SH-SY5Y (cell line): Measurements from ENCODE around the gene MGST3.

ENCODE experiments used
- GATA2 ChIP-seq: IDR thresholded peaks from 2 replicates; pipeline ENCODE4 v1.6.1; 2011; ENCODE audit warnings: mild to moderate bottlenecking, low read depth, low read length
- GATA3 ChIP-seq: IDR thresholded peaks from 2 replicates; pipeline ENCODE4 v1.6.1; 2011; ENCODE audit warnings: low read depth, mild to moderate bottlenecking, low read length, moderate library complexity

The MGST3 gene

DNA sequence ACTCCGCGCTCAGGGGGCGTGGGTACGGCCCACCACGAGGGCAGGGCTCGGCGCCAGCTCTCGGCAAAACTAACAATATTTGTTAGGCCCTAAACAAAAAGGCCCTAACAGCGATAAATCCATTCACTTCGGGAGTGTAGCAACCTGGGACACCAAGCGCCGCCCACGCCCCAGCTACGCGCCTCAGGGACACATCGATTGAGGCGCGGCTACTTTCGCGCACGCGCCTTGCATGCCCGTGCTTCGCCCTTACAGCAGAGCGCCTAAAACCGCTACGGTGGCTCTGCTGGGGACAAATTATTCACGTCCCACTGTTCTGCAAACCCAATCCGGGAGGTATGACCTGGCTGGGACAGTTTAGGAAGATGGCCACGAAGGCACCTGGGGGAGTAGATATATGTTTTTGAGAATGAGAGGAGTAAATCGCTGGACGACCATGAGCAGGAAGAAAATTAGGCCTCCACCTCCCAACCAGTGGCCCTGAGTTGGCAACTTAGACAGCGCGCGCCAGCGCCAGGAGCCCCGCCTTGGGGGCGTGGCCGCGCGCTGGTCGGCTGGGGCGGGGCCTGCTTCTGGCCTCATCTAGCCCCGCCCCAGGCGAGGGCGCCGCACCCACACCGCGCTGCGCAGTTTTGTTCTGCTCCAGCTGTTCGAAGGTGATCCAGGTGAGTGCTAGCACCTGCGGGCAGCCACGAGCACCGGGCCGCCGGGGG is at the start of gene MGST3:
TSS of gene MGST3 (plus strand) at position 606 of the 713 bp plus-strand sequence. CDS start 18,614 bp downstream, outside the sequence.
- TF ChIP-seq GATA3: no peak

DNA sequence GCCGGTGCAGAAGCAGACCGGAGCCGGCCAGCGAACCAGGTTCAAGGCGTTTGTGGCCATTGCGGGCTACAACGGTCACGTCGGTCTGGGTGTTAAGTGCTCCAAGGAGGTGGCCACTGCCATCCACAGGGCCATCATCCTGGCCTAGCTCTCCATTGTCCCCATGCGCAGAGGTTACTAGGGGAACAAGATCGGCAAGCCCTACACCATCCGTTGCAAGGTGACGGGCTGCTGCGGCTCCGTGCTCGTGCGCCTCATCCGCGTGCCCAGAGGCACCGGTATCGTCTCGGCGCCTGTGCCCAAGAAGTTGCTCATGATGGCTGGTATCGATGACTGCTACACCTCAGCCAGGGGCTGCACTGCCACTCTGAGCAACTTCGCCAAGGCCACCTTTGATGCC is 49.1 kb upstream of the MGST3 start:
- TF ChIP-seq GATA3 (no peak), GATA2 (no peak)

DNA sequence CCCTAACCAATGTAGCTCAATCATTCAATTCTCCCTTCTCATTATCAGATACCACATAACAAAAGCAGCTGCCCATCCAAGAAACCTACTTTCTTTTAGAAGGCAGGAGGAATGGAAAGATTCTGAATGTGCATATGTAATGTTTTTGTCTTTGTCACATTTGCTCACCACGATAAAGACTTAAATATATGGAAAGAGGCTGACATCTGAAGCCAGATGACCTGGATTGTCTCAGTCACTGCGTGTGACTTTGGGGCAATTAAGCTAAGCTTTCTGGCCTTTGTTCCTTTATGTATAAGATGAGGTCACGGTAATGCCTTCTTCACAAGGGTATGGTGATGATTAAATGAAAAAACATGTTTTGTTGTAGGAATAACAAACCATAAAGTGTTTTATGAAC is 44.6 kb upstream of the MGST3 start:
- no peak for TF ChIP-seq GATA2

DNA sequence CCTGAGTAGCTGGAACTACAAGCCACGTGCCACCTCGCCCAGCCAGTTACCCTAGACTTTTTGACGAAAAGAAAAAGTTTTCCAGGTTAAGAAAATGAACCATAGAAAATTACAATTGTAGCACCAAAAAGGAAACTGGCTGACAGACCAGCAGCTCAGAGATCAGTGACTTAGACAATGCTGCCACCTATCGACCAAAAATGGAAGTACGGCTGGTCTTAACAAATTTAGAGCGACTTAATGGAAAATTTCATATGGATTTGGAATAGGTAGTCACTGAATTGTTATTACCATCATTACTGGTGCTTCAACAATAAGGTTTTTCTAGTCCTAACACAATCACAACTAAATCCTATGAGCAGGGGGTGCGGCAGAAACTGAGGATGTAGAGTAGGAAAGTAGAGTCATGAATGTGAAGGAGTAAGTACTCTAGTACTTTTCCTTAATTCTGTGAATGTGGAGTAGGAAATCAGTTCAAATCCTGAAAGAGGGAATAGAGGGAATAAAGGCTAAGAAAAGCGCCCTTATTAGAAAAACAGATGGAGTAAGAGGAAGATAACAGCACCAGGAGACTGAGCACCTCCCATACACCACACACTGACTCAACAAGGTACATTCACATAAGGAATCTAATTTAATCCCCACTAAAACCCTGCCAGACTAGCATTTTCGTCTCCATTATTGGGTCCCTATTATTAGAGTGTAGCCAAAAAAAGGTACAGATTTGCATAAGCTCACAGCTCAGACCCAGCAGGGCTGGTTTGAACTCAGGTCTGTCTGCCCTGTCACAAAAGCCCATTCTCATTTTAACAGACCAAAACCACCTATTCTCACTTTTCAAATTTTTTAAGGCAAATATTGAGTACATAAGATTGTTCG is 37.9 kb upstream of the MGST3 start:
- no peak for TF ChIP-seq GATA2

DNA sequence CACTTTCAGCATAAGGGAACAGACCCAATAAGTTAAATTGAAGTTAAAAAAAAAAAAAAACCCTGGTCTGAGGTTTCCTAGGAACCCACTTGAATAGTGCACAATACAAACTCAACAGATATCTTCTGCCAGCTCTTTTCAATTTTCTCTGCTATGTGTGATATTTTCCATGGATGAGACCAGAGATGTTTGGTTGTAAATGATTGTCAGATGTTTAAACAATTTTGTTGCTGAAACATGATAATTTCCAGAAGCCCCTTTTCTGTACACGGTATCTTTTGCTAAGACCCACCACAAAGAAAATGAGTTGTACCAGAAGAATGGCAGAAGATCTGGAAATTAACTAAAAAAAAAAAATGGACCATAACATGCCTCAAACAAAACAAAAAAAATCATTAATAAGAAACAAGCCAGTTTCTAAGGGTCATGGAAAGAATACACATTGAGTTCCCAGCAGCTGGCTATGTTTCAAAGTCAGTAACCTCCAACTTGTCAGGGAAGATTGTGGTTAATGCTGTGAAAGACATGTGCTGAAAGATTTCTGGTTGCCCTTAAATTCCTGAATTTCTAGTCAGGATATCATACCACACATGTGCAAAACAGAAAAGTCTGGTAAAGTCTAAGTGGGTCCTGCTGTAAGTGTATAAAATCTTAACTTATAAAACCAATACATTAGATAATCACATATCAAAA is 35.6 kb upstream of the MGST3 start:
- TF ChIP-seq GATA2 (no peak), GATA3 (no peak)

DNA sequence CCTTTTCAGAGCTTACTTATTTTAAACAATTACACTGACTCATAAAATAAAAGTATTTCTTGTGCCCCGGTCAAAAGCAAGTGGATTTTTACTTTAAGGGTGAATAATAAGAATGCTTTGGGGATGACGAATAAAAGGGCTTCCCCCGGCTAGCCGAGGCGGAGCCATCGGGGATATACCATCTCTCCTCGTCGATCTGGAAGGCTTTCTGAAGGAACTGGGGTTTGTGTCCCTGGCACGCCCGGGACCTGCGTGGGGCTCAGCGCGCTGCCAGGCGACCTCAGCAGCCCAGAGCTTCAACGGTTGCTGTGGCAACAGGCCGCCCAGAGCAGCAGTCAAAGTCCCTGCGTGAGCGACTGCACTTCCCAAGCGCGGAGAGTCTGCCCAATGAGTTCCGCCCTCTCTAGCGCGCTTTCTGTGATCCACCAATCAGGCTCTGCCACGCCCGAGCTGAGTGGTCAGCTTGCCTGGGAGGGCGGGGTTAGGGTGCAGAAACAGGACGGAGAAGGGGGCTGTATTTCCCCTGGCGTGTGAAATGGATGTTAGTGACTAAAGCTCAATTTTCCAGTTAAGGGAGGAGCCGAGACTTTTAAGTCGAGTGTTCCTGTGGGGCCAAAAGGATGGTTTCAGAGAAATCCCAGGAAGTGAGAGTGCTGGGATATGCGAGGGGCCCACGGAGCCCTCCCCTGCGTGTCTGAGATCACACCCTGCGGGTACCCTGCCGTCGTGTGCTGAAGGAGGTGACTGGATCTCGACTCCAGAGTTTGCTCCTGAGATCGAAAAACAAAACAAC is 33.0 kb upstream of the MGST3 start:
- TF ChIP-seq GATA3 (no peak), GATA2 (no peak)

DNA sequence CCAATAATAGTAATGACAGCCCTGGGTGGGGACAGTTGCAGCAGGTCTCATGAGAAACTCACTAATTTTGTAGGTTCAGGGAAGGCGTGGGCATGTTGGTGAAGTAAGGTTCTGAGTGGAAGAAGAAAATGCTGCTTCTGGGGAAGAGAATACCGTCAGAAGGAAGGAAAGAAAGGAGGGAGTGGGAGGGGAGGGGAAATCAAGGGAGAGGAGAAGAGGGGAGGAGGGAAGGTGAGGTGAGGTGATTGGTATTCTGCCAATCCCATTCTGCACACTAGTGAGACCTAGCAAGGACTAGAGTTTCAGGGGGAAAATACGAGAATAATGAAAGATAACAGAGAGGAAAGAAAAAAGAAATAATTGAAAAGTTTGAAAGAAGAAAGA is 32.4 kb upstream of the MGST3 start:
- TF ChIP-seq GATA3 (no peak), GATA2 (no peak)

DNA sequence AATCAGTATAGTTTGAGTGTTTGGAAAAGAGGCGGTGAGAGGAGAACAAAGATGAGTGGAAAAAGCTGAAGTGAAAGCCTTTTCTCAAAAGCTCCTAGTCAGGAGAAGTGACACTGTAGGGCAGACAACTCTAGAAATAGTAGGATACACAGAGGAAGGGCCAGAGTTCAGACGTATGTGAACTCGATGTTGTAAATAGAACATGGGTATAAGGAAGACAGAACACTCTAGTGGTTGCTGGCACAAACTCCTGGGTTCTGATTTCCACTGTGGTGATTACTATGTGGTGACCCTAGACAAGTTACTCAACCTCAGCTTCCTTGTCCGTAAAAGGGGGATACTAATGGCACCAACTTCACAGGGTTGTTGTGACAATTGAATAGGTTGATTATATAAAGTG is 30.2 kb upstream of the MGST3 start:
- no peak for TF ChIP-seq GATA3
- TF ChIP-seq GATA2: no peak

DNA sequence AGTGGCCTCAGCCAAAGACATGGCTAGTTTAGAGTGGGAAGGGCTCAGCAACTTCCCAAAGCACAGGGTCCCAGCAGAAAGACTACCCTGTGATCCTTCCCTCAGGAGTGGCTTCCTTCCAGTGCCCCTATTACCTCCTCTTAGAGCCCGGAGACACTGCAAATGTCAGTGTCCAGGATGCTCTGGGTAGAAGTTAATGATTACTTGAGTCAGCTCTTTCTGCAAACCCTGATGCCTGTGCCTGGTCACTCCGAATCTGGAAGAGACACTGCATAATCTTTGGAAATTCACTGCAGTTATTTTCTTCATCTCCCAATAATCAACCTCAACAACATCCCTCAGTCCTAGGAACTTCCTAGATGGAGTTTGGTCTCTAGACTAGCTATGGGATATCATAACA is 27.2 kb upstream of the MGST3 start:
- no peak for TF ChIP-seq GATA3
- no peak for TF ChIP-seq GATA2

DNA sequence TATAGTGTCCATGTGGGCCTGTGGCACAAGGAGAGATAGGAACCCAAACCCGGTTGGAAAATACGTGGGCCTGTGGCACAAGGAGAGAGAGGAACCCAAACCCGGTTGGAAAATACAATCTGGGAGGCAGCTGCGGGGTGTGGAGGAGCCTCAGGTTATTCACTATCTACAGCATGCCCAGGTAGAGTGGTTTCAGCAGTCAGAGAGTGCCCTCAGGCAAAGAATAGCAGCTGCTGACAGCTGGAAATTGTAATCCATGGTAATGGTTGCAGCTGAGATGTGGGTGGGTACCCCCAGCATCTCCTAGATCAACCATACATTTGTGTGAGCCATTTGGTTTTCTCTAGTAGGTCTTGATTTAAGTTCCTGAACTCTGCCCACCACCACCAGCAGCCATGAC is 25.8 kb upstream of the MGST3 start:
- TF ChIP-seq GATA2: no peak
- no peak for TF ChIP-seq GATA3

DNA sequence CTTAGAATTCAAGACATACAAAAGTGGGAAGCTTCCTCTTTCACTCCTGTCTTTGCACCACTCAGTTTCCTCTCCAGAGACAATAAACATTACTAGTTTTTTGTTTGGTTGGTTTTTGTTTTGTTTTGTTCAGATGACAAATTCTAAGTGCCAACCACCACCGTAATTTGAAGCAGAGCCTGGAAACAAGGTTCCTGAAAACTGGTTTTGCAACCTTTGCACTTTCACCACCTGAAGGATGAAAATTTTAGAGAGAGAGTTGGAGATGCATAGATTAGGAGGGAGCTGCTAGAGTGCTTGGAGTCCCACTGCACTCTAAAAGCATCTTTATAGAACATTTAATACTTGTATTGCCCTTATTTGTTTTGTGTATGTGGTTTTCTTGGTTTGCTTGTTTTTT is 20.2 kb upstream of the MGST3 start:
- no peak for TF ChIP-seq GATA3
- TF ChIP-seq GATA2: no peak

DNA sequence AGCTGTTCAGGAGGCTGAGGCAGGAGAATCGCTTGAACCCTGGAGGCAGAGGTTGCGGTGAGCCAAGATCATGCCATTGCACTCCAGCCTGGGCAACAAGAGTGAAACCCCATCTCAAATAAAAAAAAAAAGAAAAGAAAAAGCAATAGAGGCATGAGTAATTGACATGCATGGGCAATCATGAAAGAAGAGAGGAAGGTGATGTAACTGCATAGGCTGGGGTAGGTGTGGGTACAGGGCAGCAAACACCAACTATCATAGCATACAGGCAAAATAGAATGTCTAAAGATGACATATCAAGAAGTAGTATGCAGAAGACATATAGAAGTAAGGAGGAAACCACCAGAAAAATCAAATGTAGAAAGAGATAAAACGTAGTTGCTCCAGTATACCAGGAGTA is 19.0 kb upstream of the MGST3 start:
- TF ChIP-seq GATA2 (no peak), GATA3 (no peak)

DNA sequence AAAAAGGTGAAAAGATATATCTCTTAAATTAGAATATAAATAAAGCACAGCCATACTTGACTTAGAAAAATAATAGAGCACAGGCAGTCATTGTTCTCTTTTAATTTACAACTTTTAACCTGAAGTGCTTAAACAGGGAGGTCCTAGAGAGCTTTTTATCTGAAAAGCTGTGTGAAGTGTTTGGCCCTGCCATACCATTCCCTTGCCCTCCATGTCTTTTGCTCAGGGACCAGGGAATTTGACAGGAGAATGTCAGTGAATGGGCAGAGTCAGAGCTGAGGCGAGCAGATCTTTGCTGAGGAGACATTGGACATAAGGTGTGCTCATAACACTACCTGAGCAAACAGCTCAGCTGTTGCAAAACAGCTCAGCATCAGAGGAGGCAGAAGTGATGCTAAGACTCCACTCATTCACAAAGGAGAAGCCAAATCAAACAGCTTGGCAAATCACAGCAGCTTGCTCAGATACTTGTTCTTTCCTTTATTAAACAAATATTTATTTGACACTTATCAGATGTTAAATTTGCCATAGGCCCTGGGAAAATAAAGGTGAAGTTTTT is 14.9 kb upstream of the MGST3 start:
- TF ChIP-seq GATA3: no peak
- TF ChIP-seq GATA2: no peak

DNA sequence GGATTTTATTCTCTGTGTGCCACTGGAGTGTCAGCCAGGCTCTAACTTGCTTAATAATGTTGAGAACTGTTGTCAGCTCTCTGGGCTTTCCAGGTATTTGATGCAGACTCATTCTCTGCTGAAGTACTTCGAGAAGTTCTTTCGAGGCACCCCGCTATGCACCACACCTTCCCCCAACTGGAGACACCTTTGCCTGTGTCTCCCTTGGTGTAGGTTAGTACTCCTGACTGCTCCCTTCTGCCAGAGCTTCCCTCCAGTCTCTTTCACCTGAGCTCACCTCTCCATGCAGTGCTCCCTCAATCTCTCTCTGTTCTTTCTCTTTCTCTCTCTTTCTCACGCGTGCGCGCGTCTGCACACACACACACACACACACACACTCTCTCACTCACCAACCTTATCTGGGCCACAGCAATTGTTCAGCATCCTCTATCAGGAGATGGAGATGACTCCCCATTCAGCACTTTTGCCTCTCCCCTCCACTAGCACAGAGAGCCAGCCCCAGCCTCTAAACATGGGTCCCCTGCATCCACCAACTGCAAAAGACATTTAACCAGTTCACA is 14.0 kb upstream of the MGST3 start:
- TF ChIP-seq GATA2: no peak
- no peak for TF ChIP-seq GATA3
